HepG2 (cell line): ENCODE data around the gene CD164L2. TPM values are rescaled to one million over a fixed set of nuclear protein-coding genes. Genes with fewer than 3 reads are reported as not detected.

Source experiments
- ATAC-seq: fragments of 200-7000 bp; cut with Tn5 transposase; 3 replicates; pipeline ENCODE4 v1.9.1; 2020; ENCODE audit warnings: mild to moderate bottlenecking, moderate library complexity
- BruUV-seq: library from RNA; stranded (reverse); fragments of 400-500 nt; replicated peaks from 2 replicates; lab custom pipeline; 2021; lab: Mats Ljungman, UMichigan
- CTCF ChIA-PET: fragments of 300-600 bp; formaldehyde crosslinking; extraction: SDS; loops from one replicate; lab custom pipeline; 2021; ENCODE audit warnings: low total read pairs, inconsistent platforms, low intra/inter-chr PET ratio; lab: Yijun Ruan, JAX
- POLR2A ChIA-PET: fragments of 350-600 bp; sonication (Branson Sonifier 250); formaldehyde crosslinking; loops from one replicate; lab custom pipeline; 2020; ENCODE audit warnings: antibody characterized with exemption, inconsistent platforms; lab: Yijun Ruan, JAX
- DNase-seq: peaks from one replicate; pipeline ENCODE4 v3.0.0-alpha.2; 2015; ENCODE audit warnings: low spot score
- FAIRE-seq: peaks from 3 replicates; lab custom pipeline; 2011; peaks lifted over from hg19 to GRCh38; lab: Jason Lieb, UNC
- H2AFZ ChIP-seq: one replicate; pipeline ENCODE4 v1.6.1; 2011; ENCODE audit warnings: low read length, inconsistent platforms
- H3K27ac ChIP-seq: fragments of 300-600 bp; 3 replicates; pipeline ENCODE4 v1.8.0; 2011; ENCODE audit warnings: mixed run types, mild to moderate bottlenecking, mixed read lengths, low read length, inconsistent platforms; ENCODE audit not compliant: insufficient read depth; ENCODE audit errors: extremely low read length
- H3K27me3 ChIP-seq, 2 experiments: fragments of 200-600 bp in 1 of 2; 2 replicates in 1 of 2; 3 replicates in 1 of 2; pipeline versions ENCODE4 v1.6.0 to v1.8.0; 2011; ENCODE audit warnings: low read length in 2 of 2, mild to moderate bottlenecking in 2 of 2, moderate library complexity in 2 of 2, inconsistent platforms in 1 of 2; ENCODE audit not compliant: insufficient read depth in 2 of 2, control insufficient read depth in 1 of 2
- H3K36me3 ChIP-seq, 2 experiments: fragments of 200-600 bp in 1 of 2; replicated peaks in 1 of 2; 2 replicates in 1 of 2; 3 replicates in 1 of 2; pipeline versions ENCODE4 v1.5.1 to v1.8.0; 2011; ENCODE audit warnings: low read length in 2 of 2, inconsistent platforms in 1 of 2; ENCODE audit not compliant: insufficient read depth in 2 of 2, control insufficient read depth in 1 of 2
- H3K4me1 ChIP-seq: 2 replicates; pipeline ENCODE4 v1.5.1; 2012; ENCODE audit warnings: low read length, inconsistent platforms; ENCODE audit not compliant: insufficient read depth
- H3K4me2 ChIP-seq: 2 replicates; pipeline ENCODE4 v1.6.0; 2011; ENCODE audit warnings: low read depth, low read length, inconsistent platforms
- H3K4me3 ChIP-seq, 3 experiments: fragments of 200-600 bp in 1 of 3; sonication (generic), shearing (Covaris generic) in 1 of 3; replicated peaks in 1 of 3; 2 replicates each; pipeline ENCODE4 v1.5.1; 2011 to 2016; ENCODE audit warnings: low read length in 3 of 3, inconsistent platforms in 2 of 3, low read depth in 2 of 3, mild to moderate bottlenecking in 2 of 3, control low read depth in 1 of 3, mixed read lengths in 1 of 3; ENCODE audit not compliant: insufficient read depth in 1 of 3
- H3K79me2 ChIP-seq: one replicate; pipeline ENCODE4 v1.6.1; 2011; ENCODE audit warnings: low read length, inconsistent platforms; ENCODE audit not compliant: insufficient read depth
- H3K9ac ChIP-seq: 2 replicates; pipeline ENCODE4 v1.6.0; 2011; ENCODE audit warnings: mild to moderate bottlenecking, low read depth, low read length, inconsistent platforms; ENCODE audit not compliant: insufficient read depth
- H3K9me3 ChIP-seq: 2 replicates; pipeline ENCODE4 v1.5.1; 2012; ENCODE audit warnings: mild to moderate bottlenecking, low read length
- H4K20me1 ChIP-seq: 2 replicates; pipeline ENCODE4 v1.6.0; 2011; ENCODE audit warnings: inconsistent platforms, mild to moderate bottlenecking, low read length, moderate library complexity; ENCODE audit not compliant: insufficient read depth
- EEA1 ChIP-seq: sonication (generic); formaldehyde crosslinking; IDR thresholded peaks from 2 replicates; pipeline ENCODE4 v1.5.1; 2020; ENCODE audit warnings: mild to moderate bottlenecking, missing genetic modification reagents, borderline replicate concordance
- FOSL2 ChIP-seq: sonication (generic); formaldehyde crosslinking; IDR thresholded peaks from 2 replicates; pipeline ENCODE4 v1.4.0; 2020; ENCODE audit warnings: missing genetic modification reagents
- HHEX ChIP-seq: IDR thresholded peaks from 2 replicates; pipeline ENCODE4 v1.6.1; 2016; ENCODE audit warnings: control low read depth
- NCOA2 ChIP-seq: sonication (generic); formaldehyde crosslinking; IDR thresholded peaks from 2 replicates; pipeline ENCODE4 v1.8.0; 2022; ENCODE audit warnings: inconsistent platforms
- POGK ChIP-seq: sonication (generic); formaldehyde crosslinking; conservative IDR thresholded peaks from 2 replicates; pipeline ENCODE4 v1.8.0; 2022; ENCODE audit warnings: mild to moderate bottlenecking, moderate library complexity, missing genetic modification reagents
- TEAD3 ChIP-seq: optimal IDR thresholded peaks from 2 replicates; pipeline ENCODE3; 2016; ENCODE audit warnings: borderline replicate concordance
- ZBTB33 ChIP-seq: sonication (generic); formaldehyde crosslinking; IDR thresholded peaks from 2 replicates; pipeline ENCODE4 v1.4.0; 2020; ENCODE audit warnings: missing genetic modification reagents
- ZFP36 ChIP-seq: fragments of 150-350 bp; IDR thresholded peaks from 2 replicates; pipeline ENCODE4 v1.6.1; 2018; ENCODE audit warnings: borderline replicate concordance, low read length, low read depth; ENCODE audit not compliant: partially characterized antibody
- ZFP91 ChIP-seq: sonication (generic); formaldehyde crosslinking; IDR thresholded peaks from 2 replicates; pipeline ENCODE4 v1.9.0; 2022; ENCODE audit warnings: missing genetic modification reagents, mild to moderate bottlenecking, borderline replicate concordance
- ZNF101 ChIP-seq: sonication (generic); formaldehyde crosslinking; IDR thresholded peaks from 2 replicates; pipeline ENCODE4 v1.4.0; 2020; ENCODE audit warnings: mild to moderate bottlenecking, low read depth, missing genetic modification reagents, borderline replicate concordance
- ZNF577 ChIP-seq: sonication (generic); formaldehyde crosslinking; IDR thresholded peaks from 2 replicates; pipeline ENCODE4 v1.4.0; 2020; ENCODE audit warnings: mild to moderate bottlenecking, low read depth, missing genetic modification reagents, borderline replicate concordance
- WGBS: methylation state at CpG from one replicate; pipeline ENCODE4 v1.1.6; 2017; ENCODE audit warnings: low lambda C conversion rate; 5-methylcytosine and 5-hydroxymethylcytosine counted together
- in situ Hi-C: cut with HindIII; loops from 2 replicates; pipeline ENCODE4 v1.10.0; 2017; ENCODE audit warnings: low pct_unique_long_range_greater_than_20kb; ENCODE audit not compliant: extremely low pct_ligation_motif_present
- intact Hi-C: fragments of 100-400 bp; cut with micrococcal nuclease; formaldehyde crosslinking; loops from one replicate; pipeline ENCODE4 v1.10.0; 2022; ENCODE audit not compliant: unreplicated experiment
- polyA plus RNA-seq, 8 experiments: library from polyadenylated mRNA; depleted of rRNA in 3 of 8; stranded (reverse) in 7 of 8; unstranded in 1 of 8; fragments of >200 nt; fragmentation: Illumina TruSeq in 4 of 8; extraction: Trizol in 4 of 8; gene quantifications; 2 replicates each; pipeline versions ENCODE4 v1.2.1 to v1.2.3, GENCODE V29; 2011 to 2016; ENCODE audit warnings: low read depth in 4 of 8, missing spikeins in 1 of 8, mixed read lengths in 1 of 8; ENCODE audit not compliant: insufficient read depth in 1 of 8
- total RNA-seq, 5 experiments: library from RNA; depleted of rRNA; stranded (reverse); fragments of >200 nt; fragmentation: Illumina TruSeq; extraction: Trizol; gene quantifications; 2 replicates each; pipeline ENCODE4 v1.2.3, GENCODE V29; 2016; ENCODE audit warnings: low read depth in 1 of 5

Gene CD164L2
- total and polyA plus RNA-seq, 2 of the 13 experiments (the other 11 are each of a cell fraction or from before 2014, with no cell fraction given): not detected

GRCh38 chr1:27346991-27347624 is 36.0 kb downstream of the CD164L2 start:
- no peaks in the 10 kb centered on the region for H3K27me3 ChIP-seq
- H3K27ac ChIP-seq: no peak overlapping the region
- intact Hi-C loops: no loop called here
- POLR2A ChIA-PET: no interaction called here
- CTCF ChIA-PET: no interaction called here
- H2AFZ ChIP-seq: no peak overlapping the region
- H3K36me3 ChIP-seq: no peaks in the 10 kb centered on the region
- no peak for TF ChIP-seq HHEX (CRISPR knock-in tag)
- TF ChIP-seq ZNF101 (CRISPR knock-in tag): no peak
- TF ChIP-seq ZBTB33 (CRISPR knock-in tag): peak; percentile 77
- no peak for TF ChIP-seq EEA1
- TF ChIP-seq ZFP91 (CRISPR knock-in tag): no peak
- TF ChIP-seq ZNF577: no peak
- TF ChIP-seq POGK (CRISPR knock-in tag): no peak
- TF ChIP-seq FOSL2: peak; percentile 53
- peak; percentile 82 for TF ChIP-seq ZFP36
- no peak for TF ChIP-seq TEAD3 (CRISPR knock-in tag)
- TF ChIP-seq NCOA2 (CRISPR knock-in tag): no peak
- H4K20me1 ChIP-seq: no peaks in the 10 kb centered on the region
- DNase-seq: no peak
- H3K4me2 ChIP-seq: no peak overlapping the region
- no TSS peak for BruUV-seq
- H3K9ac ChIP-seq: no peak overlapping the region
- ATAC-seq: no peak
- H3K4me3 ChIP-seq: no peak overlapping the region
- in situ Hi-C loops: no loop called here
- H3K4me1 ChIP-seq: peaks cover 35% of the 10 kb centered on the region
- no peaks in the 10 kb centered on the region for H3K79me2 ChIP-seq
- 94% methylated on average over 9 of the region's 14 CpGs for WGBS
- no peaks in the 10 kb centered on the region for H3K9me3 ChIP-seq
- no peak for FAIRE-seq
